HepG2 (cell line): ENCODE results near the gene RTN3. TPM values are rescaled to one million over a fixed set of nuclear protein-coding genes. Genes with fewer than 3 reads are reported as not detected.

Experiments
- CHD2 ChIP-seq: IDR thresholded peaks from 2 replicates; pipeline ENCODE4 v1.6.1; 2011; ENCODE audit warnings: low read depth, low read length, improper control_type of control experiment
- DMAP1 ChIP-seq: IDR thresholded peaks from 2 replicates; pipeline ENCODE4 v1.6.1; 2016
- DMTF1 ChIP-seq: sonication (generic); formaldehyde crosslinking; IDR thresholded peaks from 2 replicates; pipeline ENCODE4 v1.4.0; 2020; ENCODE audit warnings: mild to moderate bottlenecking, missing genetic modification reagents
- EZH2 ChIP-seq: conservative IDR thresholded peaks from 2 replicates; pipeline ENCODE4 v1.6.1; 2012; ENCODE audit warnings: mild to moderate bottlenecking, low read depth, low read length, moderate library complexity
- FOXC1 ChIP-seq: sonication (generic); formaldehyde crosslinking; IDR thresholded peaks from 2 replicates; pipeline ENCODE4 v1.8.0; 2022; ENCODE audit warnings: mild to moderate bottlenecking, missing genetic modification reagents, borderline replicate concordance
- FOXM1 ChIP-seq: sonication (generic); formaldehyde crosslinking; IDR thresholded peaks from 2 replicates; pipeline ENCODE4 v1.5.0; 2020; ENCODE audit warnings: missing genetic modification reagents
- GABPB1 ChIP-seq: IDR thresholded peaks from 2 replicates; pipeline ENCODE4 v1.6.1; 2016; ENCODE audit warnings: mild to moderate bottlenecking, missing genetic modification reagents, moderate library complexity, missing compliant biosample characterization
- HDAC1 ChIP-seq: sonication (generic); formaldehyde crosslinking; IDR thresholded peaks from 2 replicates; pipeline ENCODE4 v1.5.1; 2020; ENCODE audit warnings: mild to moderate bottlenecking, missing genetic modification reagents
- JUN ChIP-seq: sonication (generic); formaldehyde crosslinking; IDR thresholded peaks from 2 replicates; pipeline ENCODE4 v1.4.0; 2020; ENCODE audit warnings: mild to moderate bottlenecking, missing genetic modification reagents
- MED1 ChIP-seq: sonication (generic); formaldehyde crosslinking; IDR thresholded peaks from 2 replicates; pipeline ENCODE4 v1.4.0; 2020; ENCODE audit warnings: missing genetic modification reagents
- MTERF4 ChIP-seq: sonication (generic); formaldehyde crosslinking; IDR thresholded peaks from 2 replicates; pipeline ENCODE4 v1.8.0; 2023; ENCODE audit warnings: mild to moderate bottlenecking, missing genetic modification reagents
- NFYB ChIP-seq: sonication (generic); formaldehyde crosslinking; IDR thresholded peaks from 2 replicates; pipeline ENCODE4 v1.4.0; 2020; ENCODE audit warnings: missing genetic modification reagents
- NR2C2 ChIP-seq: sonication (generic); formaldehyde crosslinking; IDR thresholded peaks from 2 replicates; pipeline ENCODE4 v1.4.0; 2020; ENCODE audit warnings: missing genetic modification reagents, mild to moderate bottlenecking, moderate library complexity, borderline replicate concordance
- RARA ChIP-seq: IDR thresholded peaks from 2 replicates; pipeline ENCODE4 v1.6.1; 2016; ENCODE audit warnings: missing genetic modification reagents, missing compliant biosample characterization
- RBM39 ChIP-seq: fragments of 200-400 bp; formaldehyde crosslinking; IDR thresholded peaks from one replicate; pipeline ENCODE4 v1.6.1; 2018; ENCODE audit warnings: antibody characterized with exemption, mild to moderate bottlenecking, low read depth, low read length; ENCODE audit not compliant: poor library complexity, severe bottlenecking
- STAT5B ChIP-seq: sonication (generic); formaldehyde crosslinking; IDR thresholded peaks from 2 replicates; pipeline ENCODE4 v1.4.0; 2020; ENCODE audit warnings: missing genetic modification reagents
- TBX2 ChIP-seq: sonication (generic); formaldehyde crosslinking; IDR thresholded peaks from 2 replicates; pipeline ENCODE4 v1.5.0; 2020; ENCODE audit warnings: missing genetic modification reagents, mild to moderate bottlenecking, borderline replicate concordance
- TRIM24 ChIP-seq: sonication (generic); formaldehyde crosslinking; IDR thresholded peaks from 2 replicates; pipeline ENCODE4 v1.8.0; 2022; ENCODE audit warnings: mild to moderate bottlenecking, missing genetic modification reagents
- TSC22D2 ChIP-seq: sonication (generic); formaldehyde crosslinking; IDR thresholded peaks from 2 replicates; pipeline ENCODE4 v1.5.1; 2020; ENCODE audit warnings: missing genetic modification reagents, mild to moderate bottlenecking, borderline replicate concordance
- ZHX1 ChIP-seq: sonication (generic); formaldehyde crosslinking; IDR thresholded peaks from 2 replicates; pipeline ENCODE4 v1.8.1; 2022; ENCODE audit warnings: low read depth, mild to moderate bottlenecking, missing genetic modification reagents
- ZKSCAN5 ChIP-seq: sonication (generic); formaldehyde crosslinking; IDR thresholded peaks from 2 replicates; pipeline ENCODE4 v1.5.1; 2020; ENCODE audit warnings: mild to moderate bottlenecking, missing genetic modification reagents
- ZNF12 ChIP-seq: sonication (generic); formaldehyde crosslinking; IDR thresholded peaks from 2 replicates; pipeline ENCODE4 v1.5.0; 2020; ENCODE audit warnings: missing genetic modification reagents
- ZNF282 ChIP-seq: fragments of 450-650 bp; IDR thresholded peaks from 2 replicates; pipeline ENCODE4 v1.6.1; 2018; ENCODE audit not compliant: partially characterized antibody
- ZNF431 ChIP-seq: sonication (generic); formaldehyde crosslinking; IDR thresholded peaks from 2 replicates; pipeline ENCODE4 v1.9.0; 2022; ENCODE audit warnings: missing genetic modification reagents, low read depth, mild to moderate bottlenecking, borderline replicate concordance
- ZNF7 ChIP-seq: IDR thresholded peaks from 2 replicates; pipeline ENCODE4 v1.6.1; 2016; ENCODE audit warnings: missing biosample characterization, missing genetic modification reagents
- polyA plus RNA-seq, 8 experiments: library from polyadenylated mRNA; depleted of rRNA in 3 of 8; stranded (reverse) in 7 of 8; unstranded in 1 of 8; fragments of >200 nt; fragmentation: Illumina TruSeq in 4 of 8; extraction: Trizol in 4 of 8; gene quantifications; 2 replicates each; pipeline versions ENCODE4 v1.2.1 to v1.2.3, GENCODE V29; 2011 to 2016; ENCODE audit warnings: low read depth in 4 of 8, missing spikeins in 1 of 8, mixed read lengths in 1 of 8; ENCODE audit not compliant: insufficient read depth in 1 of 8
- total RNA-seq, 5 experiments: library from RNA; depleted of rRNA; stranded (reverse); fragments of >200 nt; fragmentation: Illumina TruSeq; extraction: Trizol; gene quantifications; 2 replicates each; pipeline ENCODE4 v1.2.3, GENCODE V29; 2016; ENCODE audit warnings: low read depth in 1 of 5

The RTN3 gene
- total and polyA plus RNA-seq, 2 of the 13 experiments (the other 11 are each of a cell fraction or from before 2014, with no cell fraction given): 32.2 to 41.1 TPM

GRCh38 chr11:63681321-63682065, at the start of gene RTN3 (continued):
- TF ChIP-seq ZHX1 (CRISPR knock-in tag): no peak
- TF ChIP-seq FOXC1 (CRISPR knock-in tag): peak; percentile 25; the same call in 1 of the 2 replicates
- TF ChIP-seq EZH2: no peak
- 0 out of 2 replicates have a peak, but pooled peaks have one; percentile 64 for TF ChIP-seq HDAC1
- peak; percentile 70 for TF ChIP-seq GABPB1 (CRISPR knock-in tag)
- TF ChIP-seq NR2C2 (CRISPR knock-in tag): no peak
- TF ChIP-seq ZNF431 (CRISPR knock-in tag): no peak
- TF ChIP-seq CHD2: 0 out of 2 replicates have a peak, but pooled peaks have one; percentile 15
- TF ChIP-seq FOXM1 (CRISPR knock-in tag): no peak
- no peak for TF ChIP-seq TSC22D2 (CRISPR knock-in tag)
- no peak; the same call in 1 of the 2 replicates for TF ChIP-seq STAT5B
- TF ChIP-seq TRIM24 (CRISPR knock-in tag): no peak
- TF ChIP-seq RARA (CRISPR knock-in tag): peak; percentile 20; the same call in 1 of the 2 replicates
- peak; percentile 84 for TF ChIP-seq RBM39
- no peak; the same call in 1 of the 2 replicates for TF ChIP-seq MTERF4 (CRISPR knock-in tag)
- TF ChIP-seq ZNF12 (CRISPR knock-in tag): no peak
- no peak for TF ChIP-seq ZKSCAN5 (CRISPR knock-in tag)
- no peak; the same call in 1 of the 2 replicates for TF ChIP-seq MED1 (CRISPR knock-in tag)
- no peak for TF ChIP-seq ZNF282
- TF ChIP-seq TBX2 (CRISPR knock-in tag): peak; percentile 51; the same call in 1 of the 2 replicates
- TF ChIP-seq JUN (CRISPR knock-in tag): no peak
- peak; percentile 29; the same call in 1 of the 2 replicates for TF ChIP-seq NFYB (CRISPR knock-in tag)
- no peak for TF ChIP-seq ZNF7 (CRISPR knock-in tag)
- TF ChIP-seq DMAP1 (CRISPR knock-in tag): peak; percentile 75
- TF ChIP-seq DMTF1: no peak
